HCT116 (cell line): ENCODE data around the gene CDK5RAP2. TPM values are rescaled to one million over a fixed set of nuclear protein-coding genes. Genes with fewer than 3 reads are reported as not detected.

ENCODE experiments used
- ATAC-seq: fragments of 200-7000 bp; cut with Tn5 transposase; 2 replicates; pipeline ENCODE4 v1.9.1; 2020; ENCODE audit warnings: mild to moderate bottlenecking, moderate library complexity
- BruUV-seq: library from RNA; stranded (reverse); fragments of 400-500 nt; replicated peaks from 2 replicates; lab custom pipeline; 2021; lab: Mats Ljungman, UMichigan
- CTCF ChIA-PET: fragments of 300-600 bp; sonication (Branson Sonifier 250); formaldehyde crosslinking; loops from one replicate; lab custom pipeline; 2021; ENCODE audit warnings: antibody characterized with exemption; lab: Charles Lee
- POLR2A ChIA-PET: fragments of 300-600, 350-600 bp; sonication (Branson Sonifier 250); formaldehyde crosslinking; loops from one replicate; lab custom pipeline; 2021; ENCODE audit warnings: antibody characterized with exemption; lab: Charles Lee
- RAD21 ChIA-PET, 2 experiments: fragments of 300-600 bp; sonication (Branson Sonifier 250); formaldehyde crosslinking; loops; one replicate each; lab custom pipeline; 2023; ENCODE audit warnings: low total read pairs in 2 of 2; ENCODE audit not compliant: uncharacterized antibody in 2 of 2, unreplicated experiment in 2 of 2, low non-redundant PET in 1 of 2; lab: Charles Lee
- DNase-seq: peaks from one replicate; pipeline ENCODE4 v3.0.0-alpha.2; 2010; ENCODE audit warnings: low read depth, low spot score
- H2AFZ ChIP-seq: fragments of 200-600 bp; shearing (Covaris generic), sonication (generic); 2 replicates; pipeline ENCODE4 v1.6.1; 2017; ENCODE audit warnings: low read depth, mixed run types, mixed read lengths, antibody characterized with exemption, low read length; ENCODE audit not compliant: poor library complexity, severe bottlenecking
- H3K27ac ChIP-seq: 2 replicates; pipeline ENCODE4 v1.5.1; 2012; ENCODE audit warnings: low read depth, low read length
- H3K27me3 ChIP-seq: fragments of 200-600 bp; sonication (generic); 2 replicates; pipeline ENCODE4 v1.6.1; 2016; ENCODE audit warnings: mixed run types, low read length, mixed read lengths; ENCODE audit not compliant: insufficient read depth
- H3K36me3 ChIP-seq, 2 experiments: fragments of 200-500 bp in 1 of 2; fragments of 200-600 bp in 1 of 2; sonication (Bioruptor generic) in 1 of 2; sonication (generic) in 1 of 2; 2 replicates each; pipeline versions ENCODE4 v1.5.1 to v1.6.1; 2014 to 2016; ENCODE audit warnings: low read length in 2 of 2, inconsistent platforms in 1 of 2, mixed read lengths in 1 of 2, mixed run types in 1 of 2; ENCODE audit not compliant: insufficient read depth in 2 of 2, control insufficient read depth in 1 of 2
- H3K4me1 ChIP-seq, 2 experiments: fragments of 200-600 bp in 1 of 2; sonication (generic) in 1 of 2; 2 replicates each; pipeline versions ENCODE4 v1.5.1 to v1.6.1; 2012 to 2017; ENCODE audit warnings: low read length in 2 of 2, inconsistent platforms in 1 of 2, mild to moderate bottlenecking in 1 of 2, mixed read lengths in 1 of 2, mixed run types in 1 of 2, moderate library complexity in 1 of 2; ENCODE audit not compliant: insufficient read depth in 2 of 2, control insufficient read depth in 1 of 2
- H3K4me2 ChIP-seq: fragments of 200-600 bp; sonication (generic); 2 replicates; pipeline ENCODE4 v1.6.1; 2017; ENCODE audit warnings: mixed run types, low read length, mixed read lengths
- H3K4me3 ChIP-seq, 2 experiments: fragments of 200-600 bp in 1 of 2; sonication (generic) in 1 of 2; replicated peaks in 1 of 2; 2 replicates each; pipeline ENCODE4 v1.5.1; 2011 to 2016; ENCODE audit warnings: low read length in 2 of 2, control low read depth in 1 of 2, low read depth in 1 of 2, mild to moderate bottlenecking in 1 of 2, mixed read lengths in 1 of 2, mixed run types in 1 of 2
- H3K79me2 ChIP-seq: fragments of 200-600 bp; sonication (generic); 2 replicates; pipeline ENCODE4 v1.6.1; 2017; ENCODE audit warnings: mild to moderate bottlenecking, mixed run types, low read length, moderate library complexity, mixed read lengths; ENCODE audit not compliant: insufficient read depth
- H3K9ac ChIP-seq: fragments of 200-600 bp; sonication (generic); 2 replicates; pipeline ENCODE4 v1.6.1; 2016; ENCODE audit warnings: low read length, mixed read lengths
- H3K9me2 ChIP-seq: fragments of 200-600 bp; sonication (generic), shearing (Covaris generic); 2 replicates; pipeline ENCODE4 v1.6.1; 2017; ENCODE audit warnings: mixed run types, mild to moderate bottlenecking, moderate library complexity; ENCODE audit not compliant: insufficient read depth
- H3K9me3 ChIP-seq, 2 experiments: fragments of 200-500 bp in 1 of 2; fragments of 200-600 bp in 1 of 2; sonication (Bioruptor generic) in 1 of 2; sonication (generic) in 1 of 2; 2 replicates each; pipeline ENCODE4 v1.6.1; 2014 to 2017; ENCODE audit warnings: low read length in 2 of 2, mixed read lengths in 2 of 2, inconsistent platforms in 1 of 2, low read depth in 1 of 2, mild to moderate bottlenecking in 1 of 2, mixed run types in 1 of 2, moderate library complexity in 1 of 2; ENCODE audit not compliant: control insufficient read depth in 1 of 2, insufficient read depth in 1 of 2
- H4K20me1 ChIP-seq: fragments of 200-600 bp; sonication (generic), shearing (Covaris generic); 2 replicates; pipeline ENCODE4 v1.6.1; 2017; ENCODE audit warnings: mixed run types, mild to moderate bottlenecking, moderate library complexity; ENCODE audit not compliant: insufficient read depth
- CEBPB ChIP-seq: IDR thresholded peaks from 2 replicates; pipeline ENCODE4 v1.6.1; 2012; ENCODE audit warnings: low read depth
- CTCF ChIP-seq, 3 experiments: fragments of 200-600 bp in 1 of 3; sonication (generic) in 1 of 3; IDR thresholded peaks in 2 of 3; conservative IDR thresholded peaks in 1 of 3; 2 replicates each; pipeline ENCODE4 v1.5.1; 2012 to 2017; ENCODE audit warnings: low read depth in 2 of 3, low read length in 2 of 3, antibody characterized with exemption in 1 of 3, borderline replicate concordance in 1 of 3, control low read depth in 1 of 3, mild to moderate bottlenecking in 1 of 3, mixed read lengths in 1 of 3, mixed run types in 1 of 3, moderate library complexity in 1 of 3; ENCODE audit not compliant: insufficient read depth in 1 of 3
- ELF1 ChIP-seq: IDR thresholded peaks from 2 replicates; pipeline ENCODE4 v1.6.1; 2012; ENCODE audit warnings: low read depth, borderline replicate concordance
- EZH2 ChIP-seq: fragments of 200-600 bp; sonication (generic); IDR thresholded peaks from 2 replicates; pipeline ENCODE4 v1.6.1; 2017; ENCODE audit warnings: antibody characterized with exemption, mixed run types
- EZH2phosphoT487 ChIP-seq: fragments of 200-600 bp; IDR thresholded peaks from 2 replicates; pipeline ENCODE4 v1.6.1; 2018; ENCODE audit warnings: antibody characterized with exemption, borderline replicate concordance
- MAX ChIP-seq: IDR thresholded peaks from 2 replicates; pipeline ENCODE4 v1.6.1; 2012
- POLR2A ChIP-seq: IDR thresholded peaks from 2 replicates; pipeline ENCODE4 v1.7.0; 2011; ENCODE audit warnings: borderline replicate concordance; ENCODE audit not compliant: insufficient read depth, insufficient read length; ENCODE audit errors: extremely low read depth
- RAD21 ChIP-seq: IDR thresholded peaks from 2 replicates; pipeline ENCODE4 v1.6.1; 2012; ENCODE audit warnings: low read depth, mild to moderate bottlenecking
- REST ChIP-seq: IDR thresholded peaks from 2 replicates; pipeline ENCODE4 v1.6.1; 2012; ENCODE audit warnings: low read depth
- SIN3A ChIP-seq: IDR thresholded peaks from 2 replicates; pipeline ENCODE4 v1.6.1; 2012; ENCODE audit warnings: low read depth
- SP1 ChIP-seq: IDR thresholded peaks from 2 replicates; pipeline ENCODE4 v1.6.1; 2012; ENCODE audit warnings: low read depth
- SRF ChIP-seq: IDR thresholded peaks from 2 replicates; pipeline ENCODE4 v1.6.1; 2012; ENCODE audit warnings: low read depth
- TCF7L2 ChIP-seq: IDR thresholded peaks from 2 replicates; pipeline ENCODE4 v1.7.0; 2011; ENCODE audit warnings: borderline replicate concordance, inconsistent platforms; ENCODE audit not compliant: insufficient read depth, insufficient read length; ENCODE audit errors: extremely low read depth
- ZFX ChIP-seq: fragments of 450-650 bp; IDR thresholded peaks from 2 replicates; pipeline ENCODE4 v1.6.1; 2017
- ZNF274 ChIP-seq: fragments of 200-500 bp; sonication (Bioruptor generic); IDR thresholded peaks from 2 replicates; pipeline ENCODE4 v1.6.1; 2014; ENCODE audit warnings: mild to moderate bottlenecking, low read depth, low read length, inconsistent platforms
- intact Hi-C: fragments of 100-400 bp; cut with micrococcal nuclease; formaldehyde crosslinking; loops from 2 replicates; pipeline ENCODE4 v1.10.0; 2022
- total RNA-seq: library from RNA; stranded (reverse); gene quantifications from one replicate; pipeline ENCODE4 v1.2.1, GENCODE V29; 2021; ENCODE audit not compliant: unreplicated experiment

The CDK5RAP2 gene
- total RNA-seq, 1 experiment from 2014 or later = 56.2 TPM

DNA sequence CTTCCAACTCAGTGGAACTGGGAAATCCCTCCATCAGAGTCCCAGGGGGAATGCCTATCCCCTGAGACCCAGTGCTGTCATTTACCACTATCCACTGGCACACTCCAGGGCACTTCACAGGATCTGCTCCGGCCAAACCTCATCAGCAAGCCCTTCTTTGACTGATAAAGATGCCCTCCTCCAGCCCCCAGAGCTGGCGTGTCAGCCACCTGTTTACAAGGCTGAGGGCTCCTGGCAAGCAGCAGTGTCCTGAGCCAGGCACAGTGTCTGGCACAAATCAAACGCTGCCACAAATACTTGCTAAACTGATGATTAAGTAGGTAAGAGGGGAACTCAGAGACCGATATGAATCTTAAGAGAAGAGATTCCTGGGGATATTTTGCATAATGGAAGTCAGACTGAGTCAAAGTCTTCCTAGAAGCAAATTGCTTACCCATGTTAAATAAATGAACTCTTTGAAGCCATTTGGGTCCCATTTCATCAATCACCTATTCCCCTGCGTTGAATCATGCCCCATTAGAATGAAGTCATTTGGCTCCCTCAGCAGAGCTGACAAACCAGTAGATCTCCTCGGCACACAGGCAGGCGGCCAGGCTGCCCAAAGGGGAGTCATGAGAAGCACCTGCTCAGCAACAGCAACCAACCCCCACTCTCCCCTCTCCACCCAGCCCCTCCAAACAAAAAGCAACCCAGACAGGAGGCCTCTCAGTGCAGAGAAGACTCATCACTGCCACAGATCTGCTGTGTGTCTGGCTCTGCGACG lies 97.4 kb downstream of the CDK5RAP2 start:
- no peak overlapping the region for H3K4me3 ChIP-seq
- H3K36me3 ChIP-seq = peaks cover 9 to 16% of the 10 kb centered on the region in 2 experiments
- ChIA-PET CTCF (no interaction called here), POLR2A (no interaction called here), RAD21 (no interaction called here)
- H3K9me3 ChIP-seq = no peaks in the 10 kb centered on the region
- H3K27ac ChIP-seq = no peak overlapping the region
- TF ChIP-seq MAX (no peak), POLR2A (no peak), REST (no peak), ZNF274 (no peak), SP1 (no peak), CEBPB (no peak), TCF7L2 (no peak), CTCF (IDR thresholded peaks at IDR 0.05 in 2 of 3, conservative IDR thresholded peaks at IDR 0.05 in 1 of 3; ENCODE audit: borderline replicate concordance in 1 of 3, insufficient read depth in 1 of 3, low read depth in 2 of 3, low read length in 2 of 3) (no peak), ZFX (no peak), EZH2phosphoT487 (no peak), ELF1 (no peak), RAD21 (no peak), EZH2 (no peak), SIN3A (no peak), SRF (no peak)
- no peak overlapping the region for H2AFZ ChIP-seq
- intact Hi-C loops = no loop called here
- no peak overlapping the region for H3K4me2 ChIP-seq
- no peaks in the 10 kb centered on the region for H3K27me3 ChIP-seq
- no peaks in the 10 kb centered on the region for H3K9me2 ChIP-seq
- H3K79me2 ChIP-seq = no peaks in the 10 kb centered on the region
- no peaks in the 10 kb centered on the region for H3K4me1 ChIP-seq
- no peaks in the 10 kb centered on the region for H4K20me1 ChIP-seq
- no peak overlapping the region for H3K9ac ChIP-seq
- ATAC-seq = no peak
- no TSS peak for BruUV-seq
- no peak for DNase-seq
